HL-60 (cell line): ENCODE results near the gene TAF5L.
"Not testable (repeated sequence)": the region's sequence is repeated elsewhere in the genome, so short reads cannot be mapped to it uniquely, and the experiment has no call there.

Experiments used
- CTCF ChIP-seq: IDR thresholded peaks from one replicate; pipeline ENCODE4 v1.5.1; 2011; ENCODE audit warnings: low read length, control low read depth, inconsistent platforms; ENCODE audit not compliant: insufficient read depth
- POLR2AphosphoS5 ChIP-seq: IDR thresholded peaks from 2 replicates; pipeline ENCODE4 v1.6.1; 2012; ENCODE audit warnings: low read depth
- SPI1 ChIP-seq: IDR thresholded peaks from 2 replicates; pipeline ENCODE4 v1.6.1; 2012; ENCODE audit warnings: low read depth, mild to moderate bottlenecking, borderline replicate concordance

GRCh38 chr1:229559336-229559801, 66.6 kb downstream of the TAF5L start:
- not testable (repeated sequence) for TF ChIP-seq CTCF, POLR2AphosphoS5, SPI1
